Measurements from ENCODE around the gene ASAP3.
A peak's percentile ranks its signal among the peaks of the same experiment; 100 is the strongest.

Gene ASAP3

GRCh38 chr1:23477359-23478144 is 6.4 kb downstream of the ASAP3 start:
- no peak for DNase-seq (ENCODE audit: low read depth)

- no peak for DNase-seq (ENCODE audit: low read depth)
Observed at GRCh38 chr1:23475641-23476040, 8.3 kb downstream of the ASAP3 start.

- peak; percentile 86 for DNase-seq (ENCODE audit: low read depth)
Observed at GRCh38 chr1:23475134-23475628, 8.8 kb downstream of the ASAP3 start.

- no peak for DNase-seq (ENCODE audit: low read depth)
Observed at GRCh38 chr1:23473037-23473800, 10.8 kb downstream of the ASAP3 start.

GRCh38 chr1:23472351-23473036 is 11.5 kb downstream of the ASAP3 start:
- DNase-seq (ENCODE audit: low read depth), result no peak

GRCh38 chr1:23471473-23472075 is 12.4 kb downstream of the ASAP3 start:
- no peak for DNase-seq (ENCODE audit: low read depth)

- DNase-seq (ENCODE audit: low read depth), result no peak
Observed at GRCh38 chr1:23470282-23471070, 13.5 kb downstream of the ASAP3 start.

GRCh38 chr1:23469372-23469982 is 14.5 kb downstream of the ASAP3 start:
- DNase-seq (ENCODE audit: low read depth), result no peak

- DNase-seq (ENCODE audit: low read depth), result no peak
Observed at GRCh38 chr1:23466423-23466989, 17.5 kb downstream of the ASAP3 start.

- DNase-seq (ENCODE audit: low read depth), result no peak
Observed at GRCh38 chr1:23463286-23463685, 20.7 kb downstream of the ASAP3 start.

- DNase-seq (ENCODE audit: low read depth), result no peak
Observed at GRCh38 chr1:23462766-23463165, 21.2 kb downstream of the ASAP3 start.

- DNase-seq (ENCODE audit: low read depth), result no peak
Observed at GRCh38 chr1:23461050-23461449, 22.9 kb downstream of the ASAP3 start.

- no peak for DNase-seq (ENCODE audit: low read depth)
Observed at GRCh38 chr1:23460519-23460918, 23.5 kb downstream of the ASAP3 start.

GRCh38 chr1:23459338-23459757 is 24.6 kb downstream of the ASAP3 start:
- DNase-seq (ENCODE audit: low read depth), result no peak

GRCh38 chr1:23456226-23456625 is 27.8 kb downstream of the ASAP3 start:
- no peak for DNase-seq (ENCODE audit: low read depth)

GRCh38 chr1:23453455-23454000 is 30.5 kb downstream of the ASAP3 start:
- DNase-seq (ENCODE audit: low read depth), result no peak

GRCh38 chr1:23452011-23452411 is 32.0 kb downstream of the ASAP3 start:
- DNase-seq (ENCODE audit: low read depth), result no peak

- DNase-seq (ENCODE audit: low read depth), result no peak
Observed at GRCh38 chr1:23451441-23451840, 32.5 kb downstream of the ASAP3 start.

GRCh38 chr1:23450894-23451293 is 33.1 kb downstream of the ASAP3 start:
- no peak for DNase-seq (ENCODE audit: low read depth)

GRCh38 chr1:23449958-23450357 is 34.0 kb downstream of the ASAP3 start:
- DNase-seq (ENCODE audit: low read depth), result no peak

All from non-pigmented ciliary epithelial cell (primary cell).